ENCODE data around the gene FHIP2A. TPM values are rescaled to one million over a fixed set of nuclear protein-coding genes. Genes with fewer than 3 reads are reported as not detected.
A peak's percentile ranks its signal among the peaks of the same experiment; 100 is the strongest.
"Not testable (repeated sequence)": the region's sequence is repeated elsewhere in the genome, so short reads cannot be mapped to it uniquely, and the experiment has no call there.

Gene FHIP2A
- total RNA-seq, 2 experiments from 2014 or later = 8.7 to 11.4 TPM

- CTCF ChIA-PET = interaction anchor here (0.8 to 2.3 kb wide), 20 partner anchors 9 to 518 kb away, joined by 3 to 10 read pairs (median 4); partner anchors contain the start of gene TRUB1
- H3K4me3 Mint-ChIP-seq = peak overlapping the region; percentile 89
Measured at GRCh38 chr10:114821915-114822443, 399 bp downstream of the FHIP2A start.

GRCh38 chr10:114822444-114823076 is 980 bp downstream of the FHIP2A start:
- no peaks in the 10 kb centered on the region for H3K27me3 Mint-ChIP-seq (ENCODE audit: low read depth)
- no peaks in the 10 kb centered on the region for H3K9me3 Mint-ChIP-seq
- peaks cover 5% of the 10 kb centered on the region for H3K36me3 Mint-ChIP-seq (ENCODE audit: low read depth)
- peak overlapping the region; percentile 83 for H3K27ac Mint-ChIP-seq
- intact Hi-C loops (cut with micrococcal nuclease) = loop anchor here (5.0 kb wide), 2 partner anchors 270 to 970 kb away; partner anchors contain the start of genes ATRNL1, DCLRE1A and NHLRC2
- H3K4me3 Mint-ChIP-seq = peak overlapping the region; percentile 89
- DNase-seq = peak; percentile 25
- peaks cover 33% of the 10 kb centered on the region for H3K4me1 Mint-ChIP-seq (ENCODE audit: low read depth)
- CTCF ChIA-PET = interaction anchor here (0.8 to 2.3 kb wide), 17 partner anchors 11 to 519 kb away, joined by 3 to 10 read pairs (median 4); partner anchors contain the start of gene TRUB1

More at GRCh38 chr10:114821915-114822443, 399 bp downstream of the FHIP2A start:
- H3K36me3 Mint-ChIP-seq (ENCODE audit: low read depth) = peaks cover 3% of the 10 kb centered on the region
- H3K27ac Mint-ChIP-seq = peak overlapping the region; percentile 83
- intact Hi-C loops (cut with micrococcal nuclease) = loop anchor here (1.0 to 5.0 kb wide), 5 partner anchors 116 to 970 kb away; partner anchors contain the start of genes ATRNL1, CCDC186, DCLRE1A and NHLRC2
- DNase-seq = no peak
- no peaks in the 10 kb centered on the region for H3K9me3 Mint-ChIP-seq
- H3K4me1 Mint-ChIP-seq (ENCODE audit: low read depth) = peaks cover 30% of the 10 kb centered on the region
- H3K27me3 Mint-ChIP-seq (ENCODE audit: low read depth) = no peaks in the 10 kb centered on the region

GRCh38 chr10:114823077-114823463 is 1.5 kb downstream of the FHIP2A start:
- CTCF ChIA-PET = interaction anchor here (2.3 kb wide), 1 partner anchor 519 kb away, joined by 7 read pairs; no protein-coding TSS in a partner anchor
- DNase-seq = no peak
- H3K36me3 Mint-ChIP-seq (ENCODE audit: low read depth) = peaks cover 5% of the 10 kb centered on the region
- H3K27ac Mint-ChIP-seq = no peak overlapping the region
- no peaks in the 10 kb centered on the region for H3K27me3 Mint-ChIP-seq (ENCODE audit: low read depth)
- peak overlapping the region; percentile 89 for H3K4me3 Mint-ChIP-seq
- H3K4me1 Mint-ChIP-seq (ENCODE audit: low read depth) = peaks cover 33% of the 10 kb centered on the region
- intact Hi-C loops (cut with micrococcal nuclease) = loop anchor here (5.0 kb wide), 2 partner anchors 269 to 971 kb away; partner anchors contain the start of genes ATRNL1, DCLRE1A and NHLRC2
- no peaks in the 10 kb centered on the region for H3K9me3 Mint-ChIP-seq

GRCh38 chr10:114824391-114824790 is 2.8 kb downstream of the FHIP2A start:
- CTCF ChIA-PET = interaction anchor here (1.6 kb wide), 1 partner anchor 12 kb away, joined by 3 read pairs; no protein-coding TSS in a partner anchor
- H3K9me3 Mint-ChIP-seq = no peaks in the 10 kb centered on the region
- H3K27ac Mint-ChIP-seq = no peak overlapping the region
- H3K27me3 Mint-ChIP-seq (ENCODE audit: low read depth) = no peaks in the 10 kb centered on the region
- intact Hi-C loops (cut with micrococcal nuclease) = loop anchor here (2.0 to 5.0 kb wide), 5 partner anchors 268 to 1144 kb away; partner anchors contain the start of genes ATRNL1, DCLRE1A and NHLRC2
- H3K4me3 Mint-ChIP-seq = no peak overlapping the region
- peaks cover 41% of the 10 kb centered on the region for H3K4me1 Mint-ChIP-seq (ENCODE audit: low read depth)
- no peak for DNase-seq
- peaks cover 5% of the 10 kb centered on the region for H3K36me3 Mint-ChIP-seq (ENCODE audit: low read depth)

GRCh38 chr10:114825513-114826253 is 4.1 kb downstream of the FHIP2A start:
- peaks cover 48% of the 10 kb centered on the region for H3K4me1 Mint-ChIP-seq (ENCODE audit: low read depth)
- no peak overlapping the region for H3K4me3 Mint-ChIP-seq

GRCh38 chr10:114829160-114829909 is 7.8 kb downstream of the FHIP2A start:
- Mint-ChIP-seq H3K27me3 (ENCODE audit: low read depth) (no peaks in the 10 kb centered on the region), H3K27ac (no peak overlapping the region), H3K9me3 (no peaks in the 10 kb centered on the region), H3K36me3 (ENCODE audit: low read depth) (peaks cover 8% of the 10 kb centered on the region), H3K4me3 (no peak overlapping the region), H3K4me1 (ENCODE audit: low read depth) (peaks cover 38% of the 10 kb centered on the region)
- CTCF ChIA-PET = interaction anchor here (0.8 kb wide), 1 partner anchor 196 kb away, joined by 3 read pairs; no protein-coding TSS in a partner anchor
- intact Hi-C loops (cut with micrococcal nuclease) = no loop called here
- DNase-seq = no peak

More at GRCh38 chr10:114825513-114826253, 4.1 kb downstream of the FHIP2A start:
- CTCF ChIA-PET = interaction anchor here (1.6 kb wide), 1 partner anchor 11 kb away, joined by 3 read pairs; no protein-coding TSS in a partner anchor
- Mint-ChIP-seq H3K36me3 (ENCODE audit: low read depth) (peaks cover 5% of the 10 kb centered on the region), H3K27ac (no peak overlapping the region), H3K9me3 (no peaks in the 10 kb centered on the region), H3K27me3 (ENCODE audit: low read depth) (no peaks in the 10 kb centered on the region)
- peak; percentile 36 for DNase-seq
- intact Hi-C loops (cut with micrococcal nuclease) = loop anchor here (1.0 to 2.0 kb wide), 6 partner anchors 24 to 1145 kb away; partner anchors contain the start of gene TRUB1

- Mint-ChIP-seq H3K36me3 (ENCODE audit: low read depth) (peaks cover 8% of the 10 kb centered on the region), H3K27me3 (ENCODE audit: low read depth) (no peaks in the 10 kb centered on the region), H3K4me3 (no peak overlapping the region), H3K9me3 (no peaks in the 10 kb centered on the region), H3K27ac (no peak overlapping the region), H3K4me1 (ENCODE audit: low read depth) (peaks cover 20% of the 10 kb centered on the region)
- CTCF ChIA-PET = no interaction called here
- no peak for DNase-seq
- intact Hi-C loops (cut with micrococcal nuclease) = no loop called here
Measured at GRCh38 chr10:114831186-114831867, 9.7 kb downstream of the FHIP2A start.

GRCh38 chr10:114837690-114838089 is 16.1 kb downstream of the FHIP2A start:
- Mint-ChIP-seq H3K27me3 (ENCODE audit: low read depth) (no peaks in the 10 kb centered on the region), H3K36me3 (ENCODE audit: low read depth) (peaks cover 21% of the 10 kb centered on the region), H3K9me3 (no peaks in the 10 kb centered on the region), H3K4me1 (ENCODE audit: low read depth) (no peaks in the 10 kb centered on the region), H3K4me3 (no peak overlapping the region), H3K27ac (no peak overlapping the region)
- intact Hi-C loops (cut with micrococcal nuclease) = no loop called here
- CTCF ChIA-PET = no interaction called here
- DNase-seq = no peak

GRCh38 chr10:114839901-114840300 is 18.3 kb downstream of the FHIP2A start:
- Mint-ChIP-seq H3K27ac (no peak overlapping the region), H3K4me3 (no peak overlapping the region), H3K4me1 (ENCODE audit: low read depth) (no peaks in the 10 kb centered on the region), H3K27me3 (ENCODE audit: low read depth) (no peaks in the 10 kb centered on the region), H3K36me3 (ENCODE audit: low read depth) (peaks cover 22% of the 10 kb centered on the region), H3K9me3 (no peaks in the 10 kb centered on the region)
- CTCF ChIA-PET = interaction anchor here (0.6 kb wide), 1 partner anchor 284 kb away, joined by 3 read pairs; no protein-coding TSS in a partner anchor
- intact Hi-C loops (cut with micrococcal nuclease) = no loop called here
- no peak for DNase-seq

- Mint-ChIP-seq H3K9me3 (no peaks in the 10 kb centered on the region), H3K4me3 (no peak overlapping the region), H3K27me3 (ENCODE audit: low read depth) (no peaks in the 10 kb centered on the region), H3K27ac (no peak overlapping the region), H3K36me3 (ENCODE audit: low read depth) (peaks cover 39% of the 10 kb centered on the region), H3K4me1 (ENCODE audit: low read depth) (peaks cover 7% of the 10 kb centered on the region)
- DNase-seq = no peak
- CTCF ChIA-PET = no interaction called here
- intact Hi-C loops (cut with micrococcal nuclease) = no loop called here
Measured at GRCh38 chr10:114845978-114846693, 24.6 kb downstream of the FHIP2A start.

GRCh38 chr10:114847517-114847916 is 25.9 kb downstream of the FHIP2A start:
- intact Hi-C loops (cut with micrococcal nuclease); H3K27ac Mint-ChIP-seq; CTCF ChIA-PET; H3K4me1 Mint-ChIP-seq (ENCODE audit: low read depth); H3K4me3 Mint-ChIP-seq; DNase-seq; H3K9me3 Mint-ChIP-seq; H3K27me3 Mint-ChIP-seq (ENCODE audit: low read depth): not testable (repeated sequence)
- peaks cover 43% of the 10 kb centered on the region for H3K36me3 Mint-ChIP-seq (ENCODE audit: low read depth)
